HG03196 (cell line): Measurements from ENCODE around the gene IMMP2L.

ENCODE experiments used
- ATAC-seq: cut with Tn5 transposase; IDR thresholded peaks from one replicate; pipeline ENCODE4 v1.9.1; 2021; ENCODE audit not compliant: unreplicated experiment

IMMP2L gene

GRCh38 chr7:111401516-111401915, 160.8 kb downstream of the IMMP2L start:
- no peak for ATAC-seq

DNA sequence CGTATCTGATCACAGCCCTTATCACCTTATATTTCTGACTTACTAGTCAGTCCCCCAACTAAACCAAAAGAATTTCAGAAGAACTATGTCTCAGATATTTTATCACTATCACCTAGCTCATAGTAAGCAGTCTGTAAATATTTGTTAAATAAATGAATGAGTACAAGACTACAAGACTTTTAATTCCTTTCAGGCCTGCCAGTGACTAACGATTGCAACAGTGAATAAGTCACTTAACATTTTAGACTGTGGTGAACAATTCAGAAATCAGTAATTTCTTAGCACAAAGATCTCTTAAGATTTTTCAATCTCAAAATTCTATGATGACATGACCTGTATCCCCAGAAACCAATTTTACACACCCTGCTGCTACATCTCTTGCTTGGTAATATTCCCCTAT, 162.2 kb downstream of the IMMP2L start:
- no peak for ATAC-seq

- no peak for ATAC-seq
Measured at GRCh38 chr7:111394891-111395290, 167.4 kb downstream of the IMMP2L start.

DNA sequence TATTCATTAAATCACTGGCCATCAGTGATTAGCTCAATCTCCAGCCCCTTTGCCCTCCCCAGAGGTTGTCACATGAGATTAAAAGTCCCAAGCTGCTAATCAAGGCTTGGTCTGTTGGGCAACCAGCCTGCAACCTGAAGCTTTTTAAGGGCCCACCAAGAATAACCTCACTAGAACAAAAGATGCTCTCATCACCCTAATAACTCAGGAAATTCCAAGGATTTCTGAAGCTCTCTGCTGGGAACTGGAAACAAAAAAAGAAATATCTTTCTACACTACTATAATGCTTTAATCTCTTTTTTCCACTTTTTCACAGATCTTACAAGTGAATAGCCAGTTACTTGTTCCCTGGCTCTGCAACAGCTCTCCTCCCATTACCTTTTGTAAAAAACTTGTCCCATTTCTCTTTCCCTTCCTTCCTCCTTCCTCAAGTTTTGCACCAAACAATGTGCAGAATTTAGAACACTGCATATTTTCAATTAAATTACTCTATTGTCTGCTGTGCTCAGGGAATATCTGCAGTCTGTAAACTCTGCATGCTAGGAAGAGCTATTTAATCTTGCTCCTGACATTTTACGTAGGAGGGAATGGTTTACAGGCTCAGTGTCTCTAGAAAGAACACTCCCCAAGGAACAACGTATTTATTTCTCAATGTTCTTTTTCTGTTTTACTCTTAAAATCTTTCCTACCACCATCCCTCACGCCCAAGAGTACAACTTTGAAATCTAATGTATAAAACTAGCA, 169.1 kb downstream of the IMMP2L start:
- no peak for ATAC-seq

DNA sequence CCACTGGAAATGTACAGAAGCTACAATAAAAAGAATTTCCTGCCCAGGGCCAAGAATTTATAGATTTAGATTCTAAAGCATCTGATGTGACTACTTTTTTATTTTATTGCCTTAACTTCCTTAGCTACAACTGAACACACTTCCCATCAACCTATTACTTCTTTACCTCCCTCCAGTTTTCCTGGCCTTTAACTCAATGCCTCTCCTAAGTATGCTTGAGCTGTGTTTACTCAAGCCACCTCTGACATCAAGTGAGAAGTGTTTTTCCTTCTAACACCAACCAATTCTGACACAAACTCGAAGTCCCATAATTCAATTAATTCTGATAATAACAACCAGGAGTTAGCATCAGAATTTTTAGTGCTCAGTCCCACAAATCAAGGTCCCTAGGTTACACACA, 170.0 kb downstream of the IMMP2L start:
- no peak for ATAC-seq

GRCh38 chr7:111390000-111390399, 172.3 kb downstream of the IMMP2L start:
- no peak for ATAC-seq

DNA sequence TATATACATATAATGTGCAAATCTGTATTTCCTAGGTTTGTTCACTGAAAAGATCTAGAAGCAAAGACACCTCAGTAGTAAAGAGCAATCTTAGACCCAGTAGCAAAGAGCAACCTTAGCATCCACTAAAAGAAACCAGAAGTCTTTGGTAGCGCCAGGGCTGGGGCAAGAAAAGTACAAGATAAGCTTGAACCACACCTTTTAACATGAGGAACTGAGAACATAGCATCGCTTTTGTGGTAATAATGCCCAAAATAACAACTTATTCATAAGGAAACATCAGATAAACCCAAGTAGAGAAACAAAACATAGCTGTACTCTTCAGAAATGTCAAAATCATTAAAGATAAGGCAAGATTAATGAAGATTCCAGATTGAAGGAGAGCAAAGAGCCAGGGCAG, 173.4 kb downstream of the IMMP2L start:
- ATAC-seq, result peak; percentile 64

- ATAC-seq, result no peak
Measured at GRCh38 chr7:111388016-111388415, 174.3 kb downstream of the IMMP2L start.

DNA sequence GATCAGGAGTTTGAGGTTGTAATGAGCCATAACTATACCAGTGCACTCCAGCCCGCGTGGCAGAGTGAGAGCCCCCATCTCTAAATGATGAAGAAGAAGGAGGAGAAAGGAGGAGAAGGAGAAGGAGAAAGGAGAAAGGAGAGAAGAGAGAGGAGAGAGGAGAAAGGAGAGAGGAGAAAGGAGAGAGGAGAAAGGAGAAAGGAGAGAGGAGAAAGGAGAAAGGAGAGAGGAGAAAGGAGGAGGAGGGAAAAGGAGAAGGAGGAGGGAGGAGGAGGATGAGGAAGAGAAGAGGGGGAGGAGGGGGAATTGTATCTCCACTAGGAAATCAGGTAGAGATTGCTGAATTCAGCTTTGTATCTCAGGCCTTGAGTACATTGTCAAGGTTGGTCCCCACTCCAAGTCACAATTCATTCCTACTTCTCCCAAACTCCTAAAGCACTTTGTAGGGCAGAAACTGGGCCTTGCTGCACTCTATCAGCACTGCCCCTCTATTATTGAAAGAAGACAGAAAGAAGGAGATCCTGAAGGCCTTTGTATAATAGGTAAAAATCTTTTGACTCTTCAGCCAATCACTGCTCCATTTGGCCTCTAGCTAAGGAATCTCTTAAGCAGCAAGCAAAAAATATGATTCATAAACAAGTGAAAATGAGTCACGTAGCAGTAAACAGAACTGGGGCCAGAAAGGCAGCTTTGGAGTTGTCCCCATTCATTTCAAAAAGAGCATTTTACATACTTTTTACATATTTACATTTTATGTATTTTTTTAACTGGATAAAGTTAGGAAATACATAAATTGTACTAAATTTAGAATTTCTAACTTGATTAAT, 178.0 kb downstream of the IMMP2L start:
- no peak for ATAC-seq

- ATAC-seq, result no peak
Measured at GRCh38 chr7:111383133-111383532, 179.2 kb downstream of the IMMP2L start.

DNA sequence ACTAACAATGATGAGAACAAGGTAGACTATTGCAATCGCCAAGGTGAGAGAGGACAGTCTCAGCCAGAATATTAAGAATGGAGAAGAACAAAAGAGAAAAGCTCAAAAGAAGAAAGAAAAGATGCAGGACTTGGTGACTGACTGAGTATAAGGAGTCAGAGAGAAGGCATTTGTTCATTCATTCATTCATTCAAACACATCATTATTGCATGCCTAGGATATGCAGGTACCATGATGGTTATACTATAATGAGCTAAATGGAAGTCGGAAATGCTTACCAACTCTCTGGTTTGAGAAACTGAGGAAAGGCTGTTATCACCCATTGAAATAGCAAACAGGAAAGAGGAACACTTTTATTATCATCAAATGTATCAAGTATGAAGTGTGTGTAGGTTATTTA, 180.7 kb downstream of the IMMP2L start:
- no peak for ATAC-seq

- no peak for ATAC-seq
Measured at GRCh38 chr7:111380945-111381344, 181.3 kb downstream of the IMMP2L start.

DNA sequence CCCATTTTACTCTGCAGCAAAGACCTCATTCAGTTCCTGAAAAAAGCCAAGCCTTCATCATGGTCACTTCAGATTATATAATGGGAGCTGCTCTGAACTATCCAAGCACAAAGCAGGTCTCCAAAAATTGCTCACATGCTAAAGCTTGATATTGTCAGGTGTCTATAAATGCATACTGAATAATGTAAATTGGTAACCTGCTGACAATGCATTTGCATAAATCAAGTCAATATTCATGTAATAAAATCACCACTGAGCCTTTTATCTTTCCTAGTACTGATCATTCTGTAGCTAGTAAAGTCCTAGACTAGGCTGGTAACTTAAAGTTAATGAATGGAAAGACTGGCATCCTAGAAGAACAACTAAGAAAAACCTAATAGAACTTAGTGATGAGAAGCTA, 188.3 kb downstream of the IMMP2L start:
- ATAC-seq, result no peak

DNA sequence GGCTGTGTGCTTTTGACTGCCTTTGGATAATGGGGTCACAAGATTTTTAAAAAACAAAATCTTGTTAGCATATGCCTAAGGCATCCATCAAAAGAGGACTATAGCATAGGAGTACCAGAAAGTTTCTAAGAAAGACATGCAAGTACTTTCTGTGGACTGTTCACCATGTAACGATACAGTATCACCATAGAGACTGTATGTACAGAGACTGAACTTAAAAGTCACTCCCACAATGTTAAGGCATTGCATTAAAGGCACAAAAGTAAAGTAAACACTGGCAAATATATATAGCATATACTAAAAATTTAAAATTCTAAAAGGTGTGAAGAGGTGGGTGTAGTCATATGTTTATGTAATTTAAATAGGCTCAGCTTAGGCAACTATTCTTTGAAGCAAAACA, 190.9 kb downstream of the IMMP2L start:
- ATAC-seq, result no peak

DNA sequence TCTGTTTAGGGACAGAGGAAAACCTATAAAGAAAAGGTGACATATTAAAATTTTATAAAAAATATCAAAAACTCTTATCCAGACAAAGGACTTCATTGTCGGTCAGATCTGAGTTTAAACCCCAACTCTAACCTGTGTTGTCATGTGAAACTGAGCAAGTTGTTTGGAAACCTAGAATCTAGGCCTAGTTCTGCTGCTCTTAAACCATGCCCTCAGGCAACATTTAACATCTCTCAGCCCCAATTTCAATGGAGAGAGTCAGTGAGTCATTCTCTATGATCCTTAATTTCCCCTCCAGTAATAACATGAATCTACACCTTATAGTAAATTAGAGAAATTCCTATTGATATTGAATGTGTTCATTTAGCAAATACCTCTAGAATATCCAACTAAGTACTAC, 192.3 kb downstream of the IMMP2L start:
- no peak for ATAC-seq

DNA sequence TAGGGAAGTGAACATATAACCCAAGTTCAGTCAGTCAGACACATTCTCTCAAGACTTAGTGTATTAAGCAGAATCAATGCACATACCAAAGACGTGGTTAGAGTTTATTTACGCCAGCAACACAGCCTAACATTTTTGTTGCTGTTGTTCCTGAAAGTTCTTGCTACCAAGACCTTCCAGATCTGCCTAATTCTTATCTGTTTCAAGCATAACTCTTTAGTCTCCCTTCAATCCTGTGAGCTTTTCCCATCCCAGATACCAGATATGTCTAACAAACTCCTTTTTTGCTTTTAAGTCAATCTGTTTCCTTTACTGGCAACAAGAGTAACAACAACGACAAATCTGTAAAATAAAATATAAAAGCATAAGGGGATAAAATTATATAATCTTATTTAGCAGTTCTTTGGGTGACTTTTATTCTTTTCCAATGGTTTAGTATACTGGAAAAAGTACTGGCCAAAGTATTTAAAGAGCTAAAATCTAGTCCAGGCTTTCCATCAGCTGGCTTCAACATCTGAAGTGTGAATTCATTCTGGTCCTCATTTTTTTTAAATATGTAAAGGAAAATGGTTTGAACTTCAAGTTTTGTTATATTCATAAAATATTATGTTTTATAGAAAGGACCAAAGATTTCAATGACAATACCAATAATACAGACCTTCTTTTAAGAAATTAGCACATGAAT, 193.8 kb downstream of the IMMP2L start:
- no peak for ATAC-seq

GRCh38 chr7:111364413-111364812, 197.9 kb downstream of the IMMP2L start:
- no peak for ATAC-seq

- ATAC-seq, result no peak
Measured at GRCh38 chr7:111363099-111363498, 199.2 kb downstream of the IMMP2L start.

DNA sequence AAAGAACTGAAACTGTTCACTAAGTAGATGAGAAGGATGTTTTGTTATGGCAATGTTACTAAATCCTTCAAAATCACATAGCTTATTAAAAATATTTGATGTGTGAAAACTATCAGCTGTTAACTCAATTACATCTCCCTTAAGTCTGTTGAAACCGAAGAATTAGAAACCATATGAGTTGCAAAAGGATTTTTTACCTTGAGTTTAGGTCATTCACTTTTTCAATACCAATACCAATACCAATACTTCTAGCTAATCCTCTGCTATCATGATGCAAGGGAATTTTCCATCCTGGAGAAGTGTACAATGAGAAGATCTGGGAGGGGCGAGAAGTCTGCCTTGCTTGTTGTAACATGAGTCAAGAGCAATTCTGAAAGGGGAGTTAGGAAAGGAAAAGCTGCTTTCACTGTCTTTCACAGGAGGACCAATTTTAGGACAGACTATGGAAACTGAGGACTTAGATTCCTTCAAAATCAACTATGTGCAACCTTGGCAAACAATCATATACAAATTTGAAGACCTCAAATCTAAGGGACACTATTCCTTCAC, 199.7 kb downstream of the IMMP2L start:
- no peak for ATAC-seq

GRCh38 chr7:111358915-111359314, 203.4 kb downstream of the IMMP2L start:
- ATAC-seq, result no peak

- no peak for ATAC-seq
Measured at GRCh38 chr7:111357691-111358090, 204.6 kb downstream of the IMMP2L start.

- ATAC-seq, result no peak
Measured at GRCh38 chr7:111356941-111357340, 205.4 kb downstream of the IMMP2L start.
